ENCODE results near the gene SMARCC2. TPM values are rescaled to one million over a fixed set of nuclear protein-coding genes. Genes with fewer than 3 reads are reported as not detected.
A peak's percentile ranks its signal among the peaks of the same experiment; 100 is the strongest.

Gene SMARCC2
- total RNA-seq, 2 donors from 2014 or later, result 46.2 to 50.8 TPM

GRCh38 chr12:56190695-56191155 is 1.4 kb upstream of the SMARCC2 start:
- intact Hi-C loops (cut with DNase I), result no loop called here
- Histone ChIP-seq H3K4me3 (peak overlapping the region in 1 of 2 donors; percentile 49), H3K27ac (peak overlapping the region; percentile 50 to 96 (median 91)), H3K36me3 (replicated peaks in 1 of 2; ENCODE audit: insufficient read depth in 1 of 2, low read depth in 2 of 2) (no peaks in the 10 kb centered on the region), H3K9me3 (no peaks in the 10 kb centered on the region), H3K4me1 (peaks cover 25% of the 10 kb centered on the region), H3K27me3 (no peaks in the 10 kb centered on the region)
- WGBS, 2 donors, result 15 to 20% methylated on average over 9 of the region's 9 CpGs
- no peak for TF ChIP-seq CTCF (IDR thresholded peaks at IDR 0.05)
- TF ChIP-seq POLR2A (IDR thresholded peaks at IDR 0.05), result no peak
- ATAC-seq (no peak), DNase-seq (no peak)

- WGBS, 2 donors, result 1% methylated on average over 33 to 42 of the region's 42 CpGs
- H3K9me3 ChIP-seq, result no peaks in the 10 kb centered on the region
- H3K27me3 ChIP-seq, result no peaks in the 10 kb centered on the region
- TF ChIP-seq CTCF (IDR thresholded peaks at IDR 0.05) (peak in 3 of 7 experiments; percentile 1 to 26 (median 3)), POLR2A (IDR thresholded peaks at IDR 0.05) (peak in 2 of 3 donors; percentile 56 to 66)
- H3K27ac ChIP-seq, result peak overlapping the region; percentile 84 to 96 (median 91)
- intact Hi-C loops (cut with DNase I), result no loop called here
- H3K36me3 ChIP-seq (replicated peaks in 1 of 2; ENCODE audit: insufficient read depth in 1 of 2, low read depth in 2 of 2), result peaks cover 0 to under 1% of the 10 kb centered on the region in 2 donors
- peak overlapping the region; percentile 49 to 54 for H3K4me3 ChIP-seq
- H3K4me1 ChIP-seq, result peaks cover 25% of the 10 kb centered on the region
- ATAC-seq (peak; percentile 64), DNase-seq (peak; percentile 88 to 90 (median 89))
Observed at GRCh38 chr12:56189918-56190694, 823 bp upstream of the SMARCC2 start.

- ATAC-seq, result no peak
- DNase-seq, result no peak
- no peaks in the 10 kb centered on the region for H3K27me3 ChIP-seq
- no peak for TF ChIP-seq POLR2A (IDR thresholded peaks at IDR 0.05)
- TF ChIP-seq CTCF (IDR thresholded peaks at IDR 0.05), result no peak
- no peaks in the 10 kb centered on the region for H3K9me3 ChIP-seq
- peaks cover 0 to 13% of the 10 kb centered on the region in 2 donors for H3K36me3 ChIP-seq (replicated peaks in 1 of 2; ENCODE audit: insufficient read depth in 1 of 2, low read depth in 2 of 2)
- intact Hi-C loops (cut with DNase I), result no loop called here
- H3K27ac ChIP-seq, result peak overlapping the region; percentile 65 to 96 (median 88)
- H3K4me3 ChIP-seq, result peak overlapping the region; percentile 80
- WGBS, 2 donors, result 0 to 2% methylated on average over 1 to 16 of the region's 17 CpGs
- H3K4me1 ChIP-seq, result peaks cover 25% of the 10 kb centered on the region
Observed at GRCh38 chr12:56188778-56189098, 545 bp downstream of the SMARCC2 start.

- Histone ChIP-seq H3K4me1 (peaks cover 25% of the 10 kb centered on the region), H3K4me3 (peak overlapping the region; percentile 80), H3K9me3 (no peaks in the 10 kb centered on the region), H3K27ac (peak overlapping the region in 3 of 4 donors; percentile 65 to 96 (median 92)), H3K36me3 (replicated peaks in 1 of 2; ENCODE audit: insufficient read depth in 1 of 2, low read depth in 2 of 2) (peaks cover 0 to 17% of the 10 kb centered on the region in 2 donors), H3K27me3 (no peaks in the 10 kb centered on the region)
- DNase-seq (no peak), ATAC-seq (no peak)
- TF ChIP-seq POLR2A (IDR thresholded peaks at IDR 0.05) (no peak), CTCF (IDR thresholded peaks at IDR 0.05) (no peak)
- WGBS, 2 donors, result 8 to 10% methylated on average over 6 to 10 of the region's 10 CpGs
- intact Hi-C loops (cut with DNase I), result no loop called here
Observed at GRCh38 chr12:56188131-56188777, 1.0 kb downstream of the SMARCC2 start.

Data from body of pancreas (tissue), 4 donors.